Transverse colon (tissue), 4 donors: ENCODE data around the gene RHOU.

Source experiments
- CTCF ChIP-seq, 5 experiments: fragments of 200-600 bp in 3 of 5; fragments of 450-650 bp in 2 of 5; sonication (generic) in 3 of 5; IDR thresholded peaks; 1 replicate in 2 of 5; 2 replicates in 3 of 5; pipeline ENCODE4 v1.5.1; 2016 to 2017; ENCODE audit warnings: antibody characterized with exemption in 5 of 5, inconsistent platforms in 3 of 5, mild to moderate bottlenecking in 2 of 5, moderate library complexity in 1 of 5
- EP300 ChIP-seq: sonication (generic); formaldehyde crosslinking; IDR thresholded peaks from one replicate; pipeline ENCODE4 v1.6.1; 2017; ENCODE audit warnings: antibody characterized with exemption, low read depth
- POLR2A ChIP-seq: fragments of 450-650 bp; IDR thresholded peaks from one replicate; pipeline ENCODE4 v1.6.1; 2016; ENCODE audit warnings: antibody characterized with exemption, mild to moderate bottlenecking, moderate library complexity
- POLR2AphosphoS5 ChIP-seq, 3 donors: sonication (generic); formaldehyde crosslinking; IDR thresholded peaks; one replicate each; pipeline ENCODE4 v1.6.1; 2016; ENCODE audit warnings: antibody characterized with exemption in 3 of 3

DNA sequence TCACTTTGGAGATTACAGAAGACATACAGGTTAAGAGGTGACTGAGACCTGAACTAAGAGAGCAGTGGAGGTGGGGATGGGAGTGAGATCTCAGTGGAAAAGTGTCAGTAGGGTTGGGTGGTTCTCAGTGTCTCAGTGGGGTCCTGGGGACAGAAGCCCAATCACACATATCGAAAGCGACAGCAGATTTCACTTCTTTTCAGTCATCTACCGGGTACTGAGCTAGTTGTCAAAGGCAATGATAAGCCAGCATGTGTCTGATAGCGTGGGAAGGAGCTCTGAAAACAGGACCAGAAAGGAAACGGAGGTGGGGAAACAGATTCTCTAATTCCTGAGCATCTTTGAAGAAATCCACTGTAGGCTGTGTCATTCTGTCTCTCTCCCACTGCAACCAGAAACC, 59.5 kb downstream of the RHOU start:
- TF ChIP-seq CTCF (IDR thresholded peaks at IDR 0.05), result no peak
- TF ChIP-seq POLR2AphosphoS5 (IDR thresholded peaks at IDR 0.05), result no peak
- no peak for TF ChIP-seq POLR2A
- no peak for TF ChIP-seq EP300
